ENCODE data around the gene GRIK3. TPM values are rescaled to one million over a fixed set of nuclear protein-coding genes. Genes with fewer than 3 reads are reported as not detected.

GRIK3 gene
- total RNA-seq, 6 experiments from 2014 or later = 0.07 TPM; not detected in 5

GRCh38 chr1:36953061-36953460 lies 81.3 kb downstream of the GRIK3 start:
- Histone ChIP-seq H3K27ac (no peak overlapping the region), H3K4me1 (no peaks in the 10 kb centered on the region), H3K4me3 (no peak overlapping the region), H3K36me3 (no peaks in the 10 kb centered on the region), H3K9me3 (no peaks in the 10 kb centered on the region), H3K27me3 (no peaks in the 10 kb centered on the region)
- WGBS (ENCODE audit: insufficient coverage, low coverage, low lambda C conversion rate, missing lambda C conversion rate) = 28% methylated on average over 3 of the region's 5 CpGs
- ATAC-seq = no peak
- no peak for DNase-seq
- intact Hi-C loops (cut with DNase I) = no loop called here
- TF ChIP-seq, protein P1, sequence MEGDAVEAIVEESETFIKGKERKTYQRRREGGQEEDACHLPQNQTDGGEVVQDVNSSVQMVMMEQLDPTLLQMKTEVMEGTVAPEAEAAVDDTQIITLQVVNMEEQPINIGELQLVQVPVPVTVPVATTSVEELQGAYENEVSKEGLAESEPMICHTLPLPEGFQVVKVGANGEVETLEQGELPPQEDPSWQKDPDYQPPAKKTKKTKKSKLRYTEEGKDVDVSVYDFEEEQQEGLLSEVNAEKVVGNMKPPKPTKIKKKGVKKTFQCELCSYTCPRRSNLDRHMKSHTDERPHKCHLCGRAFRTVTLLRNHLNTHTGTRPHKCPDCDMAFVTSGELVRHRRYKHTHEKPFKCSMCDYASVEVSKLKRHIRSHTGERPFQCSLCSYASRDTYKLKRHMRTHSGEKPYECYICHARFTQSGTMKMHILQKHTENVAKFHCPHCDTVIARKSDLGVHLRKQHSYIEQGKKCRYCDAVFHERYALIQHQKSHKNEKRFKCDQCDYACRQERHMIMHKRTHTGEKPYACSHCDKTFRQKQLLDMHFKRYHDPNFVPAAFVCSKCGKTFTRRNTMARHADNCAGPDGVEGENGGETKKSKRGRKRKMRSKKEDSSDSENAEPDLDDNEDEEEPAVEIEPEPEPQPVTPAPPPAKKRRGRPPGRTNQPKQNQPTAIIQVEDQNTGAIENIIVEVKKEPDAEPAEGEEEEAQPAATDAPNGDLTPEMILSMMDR (IDR thresholded peaks at IDR 0.05) = no peak
- TF ChIP-seq POLR2A (IDR thresholded peaks at IDR 0.05) = no peak

- H3K4me1 ChIP-seq = no peaks in the 10 kb centered on the region
- H3K36me3 ChIP-seq = no peaks in the 10 kb centered on the region
- WGBS (ENCODE audit: insufficient coverage, low coverage, low lambda C conversion rate, missing lambda C conversion rate) = 81% methylated on average over 3 of the region's 5 CpGs
- DNase-seq (no peak), ATAC-seq (no peak)
- no peak overlapping the region for H3K27ac ChIP-seq
- intact Hi-C loops (cut with DNase I) = no loop called here
- TF ChIP-seq, protein P1 (IDR thresholded peaks at IDR 0.05) = no peak
- no peak for TF ChIP-seq POLR2A (IDR thresholded peaks at IDR 0.05)
- H3K27me3 ChIP-seq = no peaks in the 10 kb centered on the region
- H3K9me3 ChIP-seq = no peaks in the 10 kb centered on the region
- H3K4me3 ChIP-seq = no peak overlapping the region
Measured at GRCh38 chr1:36951761-36952160, 82.6 kb downstream of the GRIK3 start.

- intact Hi-C loops (cut with DNase I) = no loop called here
- H3K27ac ChIP-seq = no peak overlapping the region
- H3K4me3 ChIP-seq = no peak overlapping the region
- H3K27me3 ChIP-seq = no peaks in the 10 kb centered on the region
- H3K36me3 ChIP-seq = no peaks in the 10 kb centered on the region
- H3K9me3 ChIP-seq = no peaks in the 10 kb centered on the region
- ATAC-seq = no peak
- no peak for DNase-seq
- no peak for TF ChIP-seq POLR2A (IDR thresholded peaks at IDR 0.05)
- TF ChIP-seq, protein P1 (IDR thresholded peaks at IDR 0.05) = no peak
- no peaks in the 10 kb centered on the region for H3K4me1 ChIP-seq
- 26% methylated on average over 6 of the region's 7 CpGs for WGBS (ENCODE audit: insufficient coverage, low coverage, low lambda C conversion rate, missing lambda C conversion rate)
Measured at GRCh38 chr1:36951292-36951750, 83.0 kb downstream of the GRIK3 start.

GRCh38 chr1:36950604-36951291 lies 83.6 kb downstream of the GRIK3 start:
- H3K9me3 ChIP-seq = no peaks in the 10 kb centered on the region
- no peaks in the 10 kb centered on the region for H3K27me3 ChIP-seq
- TF ChIP-seq, protein P1 (IDR thresholded peaks at IDR 0.05) = no peak
- no peak for TF ChIP-seq POLR2A (IDR thresholded peaks at IDR 0.05)
- ATAC-seq = no peak
- WGBS (ENCODE audit: insufficient coverage, low coverage, low lambda C conversion rate, missing lambda C conversion rate) = 37% methylated on average over 8 of the region's 8 CpGs
- no peak for DNase-seq
- H3K36me3 ChIP-seq = no peaks in the 10 kb centered on the region
- H3K4me1 ChIP-seq = no peaks in the 10 kb centered on the region
- intact Hi-C loops (cut with DNase I) = no loop called here
- no peak overlapping the region for H3K27ac ChIP-seq
- no peak overlapping the region for H3K4me3 ChIP-seq

All from right lobe of liver (tissue), 6 donors.